Activated naive CD4-positive, alpha-beta T cell treated with anti-CD3 and anti-CD28 coated beads for 36 hours (primary cell): ENCODE data around the gene RAD23A. TPM values are rescaled to one million over a fixed set of nuclear protein-coding genes. Genes with fewer than 3 reads are reported as not detected.

Experiments
- CTCF ChIA-PET: fragments of 350-600 bp; sonication (Branson Sonifier 250); formaldehyde crosslinking; loops from one replicate; lab custom pipeline; 2021; ENCODE audit warnings: antibody characterized with exemption; lab: Charles Lee
- DNase-seq: peaks from one replicate; pipeline ENCODE4 v3.0.0-alpha.2; 2020
- H3K27ac Mint-ChIP-seq: one replicate; pipeline ENCODE4 v1.8.0; 2021; ENCODE audit warnings: mild to moderate bottlenecking, mixed read lengths
- H3K27me3 Mint-ChIP-seq: one replicate; pipeline ENCODE4 v1.8.0; 2021; ENCODE audit warnings: low read depth, mixed read lengths
- H3K36me3 Mint-ChIP-seq: one replicate; pipeline ENCODE4 v1.8.0; 2021; ENCODE audit warnings: low read depth, mixed read lengths
- H3K4me1 Mint-ChIP-seq: one replicate; pipeline ENCODE4 v1.8.0; 2021; ENCODE audit warnings: low read depth, mixed read lengths
- H3K4me3 Mint-ChIP-seq: one replicate; pipeline ENCODE4 v1.8.0; 2021; ENCODE audit warnings: mild to moderate bottlenecking, moderate library complexity, mixed read lengths
- H3K9me3 Mint-ChIP-seq: one replicate; pipeline ENCODE4 v1.8.0; 2021; ENCODE audit warnings: mixed read lengths
- intact Hi-C: fragments of 100-400 bp; cut with micrococcal nuclease; formaldehyde crosslinking; loops from one replicate; pipeline ENCODE4 v1.15.1; 2023
- total RNA-seq, 2 experiments: library from RNA; stranded (reverse); gene quantifications; one replicate each; pipeline ENCODE4 v1.2.3, GENCODE V29; 2021

Gene RAD23A
- total RNA-seq, 2 experiments from 2014 or later, result 219 to 223 TPM

GRCh38 chr19:12994701-12995595 lies 49.3 kb downstream of the RAD23A start, which contains the start of gene NFIX:
Gene NFIX (plus strand): TSS chr19:12995475. CDS start chr19:12995838, 363 bp downstream.
- Mint-ChIP-seq H3K36me3 (peaks cover 3% of the 10 kb centered on the region), H3K9me3 (no peaks in the 10 kb centered on the region), H3K4me1 (peaks cover 9% of the 10 kb centered on the region), H3K27ac (no peak within 1 kb of the TSS), H3K27me3 (no peaks in the 10 kb centered on the region), H3K4me3 (peak within 1 kb of the TSS; percentile 86)
- CTCF ChIA-PET, result interaction anchor here (3.6 kb wide), 1 partner anchor 29 kb away, joined by 12 read pairs; no protein-coding TSS in a partner anchor
- intact Hi-C loops, result loop anchor here (2.0 kb wide), 1 partner anchor 18 kb away; no protein-coding TSS in a partner anchor
- DNase-seq, result peak; percentile 70

GRCh38 chr19:12995596-12996405 lies 50.1 kb downstream of the RAD23A start:
- no peak overlapping the region for H3K27ac Mint-ChIP-seq
- H3K4me3 Mint-ChIP-seq, result peak overlapping the region; percentile 86
- DNase-seq, result no peak
- H3K36me3 Mint-ChIP-seq, result peaks cover 3% of the 10 kb centered on the region
- intact Hi-C loops, result loop anchor here (2.0 kb wide), 1 partner anchor 17 kb away; no protein-coding TSS in a partner anchor
- peaks cover 9% of the 10 kb centered on the region for H3K4me1 Mint-ChIP-seq
- H3K27me3 Mint-ChIP-seq, result no peaks in the 10 kb centered on the region
- H3K9me3 Mint-ChIP-seq, result no peaks in the 10 kb centered on the region
- CTCF ChIA-PET, result no interaction called here

DNA sequence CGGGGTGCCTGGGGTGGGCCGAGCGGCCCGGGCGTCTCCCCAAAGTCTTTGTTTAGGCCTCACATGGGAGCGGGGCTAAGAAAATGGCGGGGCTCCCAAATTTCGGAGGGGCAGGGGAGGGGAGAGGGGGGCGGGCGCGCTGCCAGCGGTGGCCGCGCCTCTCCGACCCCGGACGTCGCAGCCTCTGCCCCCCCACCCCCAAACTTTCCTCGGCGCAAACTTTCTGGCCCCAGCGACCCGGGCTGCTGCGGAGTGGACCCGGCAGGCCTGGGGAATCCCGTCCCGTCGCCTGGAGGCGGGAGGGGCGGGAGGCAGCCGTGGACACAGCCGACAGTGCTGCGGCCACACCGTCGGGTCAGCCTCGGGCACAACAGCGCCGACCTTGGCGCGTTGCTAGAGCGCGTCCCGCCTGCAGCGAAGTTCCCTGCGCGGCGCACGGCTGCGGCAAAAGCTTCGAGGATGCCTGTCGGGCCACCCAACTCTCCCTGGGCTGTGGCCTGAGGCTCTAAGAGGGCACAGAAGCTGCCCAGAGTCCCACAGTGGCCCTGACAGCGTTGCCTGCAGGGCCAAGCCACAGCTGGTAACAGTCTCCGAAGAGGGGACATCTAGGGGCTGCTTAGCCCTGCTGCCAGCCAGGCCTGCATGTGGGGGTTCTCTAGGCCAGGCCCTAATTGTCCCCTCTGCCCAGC lies 50.9 kb downstream of the RAD23A start:
- Mint-ChIP-seq H3K27me3 (no peaks in the 10 kb centered on the region), H3K36me3 (peaks cover 3% of the 10 kb centered on the region), H3K4me3 (peak overlapping the region; percentile 53), H3K27ac (peak overlapping the region; percentile 36), H3K9me3 (no peaks in the 10 kb centered on the region), H3K4me1 (peaks cover 9% of the 10 kb centered on the region)
- CTCF ChIA-PET, result no interaction called here
- DNase-seq, result no peak
- intact Hi-C loops, result no loop called here

DNA sequence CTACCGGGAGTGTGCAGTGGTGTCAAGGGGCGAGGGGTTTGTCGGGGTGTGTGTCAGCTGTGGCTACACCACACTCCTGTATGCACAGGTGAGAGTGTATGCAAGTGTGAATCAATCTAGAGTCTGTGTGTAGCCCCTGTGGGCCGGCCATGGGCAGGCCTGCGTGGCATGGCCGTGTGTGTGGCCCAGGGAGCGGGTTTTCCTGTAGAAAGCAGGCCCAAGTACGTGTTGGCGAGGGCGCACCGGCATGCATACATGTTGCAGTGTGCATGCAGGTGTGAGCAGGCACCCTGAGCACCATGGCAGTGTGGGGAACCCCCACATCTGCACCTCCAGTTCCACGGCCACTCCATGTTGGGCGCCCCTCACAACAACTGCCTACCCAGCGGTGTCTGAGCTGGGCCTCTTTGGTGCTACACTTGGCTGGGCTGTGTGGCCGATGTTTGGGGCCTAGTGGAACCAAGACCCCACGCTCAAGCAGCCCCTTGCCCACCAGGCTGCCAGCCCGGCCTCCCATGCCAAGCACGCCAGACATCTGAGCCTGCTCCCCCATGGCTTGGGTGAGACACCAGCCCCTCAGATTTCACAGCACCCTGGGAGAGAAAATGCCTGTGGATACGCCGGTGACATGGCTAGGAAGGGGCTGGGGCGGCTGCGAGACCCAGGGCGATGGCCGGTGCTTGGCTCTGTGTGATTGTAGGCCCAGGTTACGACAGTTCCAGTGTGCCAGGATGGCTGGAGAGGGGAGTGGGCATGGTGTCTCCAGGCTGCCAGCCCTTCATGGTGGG lies 51.7 kb downstream of the RAD23A start:
- Mint-ChIP-seq H3K4me3 (peak overlapping the region; percentile 53), H3K4me1 (peaks cover 9% of the 10 kb centered on the region), H3K27me3 (no peaks in the 10 kb centered on the region), H3K9me3 (no peaks in the 10 kb centered on the region), H3K27ac (peak overlapping the region; percentile 36), H3K36me3 (peaks cover 3% of the 10 kb centered on the region)
- intact Hi-C loops, result no loop called here
- no peak for DNase-seq
- CTCF ChIA-PET, result interaction anchor here (0.6 kb wide), 1 partner anchor 16 kb away, joined by 6 read pairs; no protein-coding TSS in a partner anchor

DNA sequence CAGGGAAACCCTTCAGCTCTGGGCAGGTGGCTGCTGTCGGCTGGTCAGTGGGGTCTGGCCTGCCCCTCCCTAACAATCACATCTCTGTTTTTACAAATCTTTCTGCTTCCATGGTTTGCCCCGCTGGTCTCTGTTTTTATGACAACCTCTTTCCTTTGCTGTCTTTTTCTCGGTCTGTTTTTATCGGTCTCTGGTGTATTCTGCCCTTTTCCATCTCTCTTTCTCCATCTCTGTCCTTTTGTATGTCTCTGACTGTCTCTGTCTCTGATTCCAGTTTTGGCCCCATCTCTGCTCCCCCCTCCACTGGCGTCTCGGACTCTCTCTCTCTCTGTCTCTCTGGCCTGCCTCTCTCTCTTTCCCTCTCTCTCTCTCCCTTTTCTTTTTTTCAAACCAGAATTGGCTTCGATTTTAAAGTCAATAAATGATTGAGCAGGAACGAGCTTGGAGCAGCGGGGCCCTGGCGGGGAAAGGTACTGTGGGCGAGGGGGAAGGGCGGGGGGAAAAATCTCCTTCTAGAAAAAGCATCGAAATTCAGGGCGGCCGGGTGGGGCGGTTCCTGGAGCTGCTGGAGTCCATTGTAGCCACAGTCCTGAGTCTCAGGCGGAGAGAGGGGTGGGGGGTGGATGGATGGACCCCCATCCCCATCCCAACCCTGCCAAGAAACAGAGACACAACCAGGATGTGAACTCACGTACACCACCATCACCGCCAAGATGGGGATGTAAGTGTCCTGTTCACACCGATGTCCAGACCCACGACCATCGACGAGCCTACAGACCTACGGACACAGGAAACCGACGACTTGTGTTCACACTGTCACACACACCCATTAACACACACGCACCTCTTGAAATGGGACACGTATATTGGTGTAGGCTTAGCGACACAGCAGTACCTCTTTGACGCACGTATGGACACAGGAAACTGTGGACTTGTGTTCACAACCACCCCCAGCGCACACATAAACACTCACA lies 52.6 kb downstream of the RAD23A start:
- CTCF ChIA-PET, result no interaction called here
- H3K4me1 Mint-ChIP-seq, result peaks cover 9% of the 10 kb centered on the region
- DNase-seq, result no peak
- H3K4me3 Mint-ChIP-seq, result peak overlapping the region; percentile 28
- peaks cover 3% of the 10 kb centered on the region for H3K36me3 Mint-ChIP-seq
- intact Hi-C loops, result no loop called here
- H3K27me3 Mint-ChIP-seq, result no peaks in the 10 kb centered on the region
- no peaks in the 10 kb centered on the region for H3K9me3 Mint-ChIP-seq
- H3K27ac Mint-ChIP-seq, result no peak overlapping the region

DNA sequence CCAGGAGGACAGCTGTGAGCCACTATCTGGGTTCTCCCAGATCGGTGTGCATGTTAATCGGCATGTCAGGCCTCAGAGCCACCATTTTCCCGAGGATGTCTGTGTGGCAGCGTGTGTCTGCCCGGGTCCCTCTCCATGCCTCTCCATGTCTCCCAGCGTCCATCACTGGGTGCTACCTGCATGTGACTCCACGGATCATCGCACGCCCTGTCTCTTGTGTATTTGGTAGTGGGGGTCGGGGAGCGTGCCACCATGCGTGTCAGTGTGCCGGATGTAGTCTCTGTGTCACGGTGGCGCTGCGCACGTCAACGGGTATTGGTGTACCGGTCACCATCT lies 55.5 kb downstream of the RAD23A start:
- Mint-ChIP-seq H3K36me3 (peaks cover 3% of the 10 kb centered on the region), H3K27me3 (no peaks in the 10 kb centered on the region), H3K27ac (no peak overlapping the region), H3K9me3 (no peaks in the 10 kb centered on the region), H3K4me1 (peaks cover 1% of the 10 kb centered on the region), H3K4me3 (no peak overlapping the region)
- no peak for DNase-seq
- intact Hi-C loops, result no loop called here
- CTCF ChIA-PET, result interaction anchor here (1.2 kb wide), 1 partner anchor 28 kb away, joined by 3 read pairs; no protein-coding TSS in a partner anchor

DNA sequence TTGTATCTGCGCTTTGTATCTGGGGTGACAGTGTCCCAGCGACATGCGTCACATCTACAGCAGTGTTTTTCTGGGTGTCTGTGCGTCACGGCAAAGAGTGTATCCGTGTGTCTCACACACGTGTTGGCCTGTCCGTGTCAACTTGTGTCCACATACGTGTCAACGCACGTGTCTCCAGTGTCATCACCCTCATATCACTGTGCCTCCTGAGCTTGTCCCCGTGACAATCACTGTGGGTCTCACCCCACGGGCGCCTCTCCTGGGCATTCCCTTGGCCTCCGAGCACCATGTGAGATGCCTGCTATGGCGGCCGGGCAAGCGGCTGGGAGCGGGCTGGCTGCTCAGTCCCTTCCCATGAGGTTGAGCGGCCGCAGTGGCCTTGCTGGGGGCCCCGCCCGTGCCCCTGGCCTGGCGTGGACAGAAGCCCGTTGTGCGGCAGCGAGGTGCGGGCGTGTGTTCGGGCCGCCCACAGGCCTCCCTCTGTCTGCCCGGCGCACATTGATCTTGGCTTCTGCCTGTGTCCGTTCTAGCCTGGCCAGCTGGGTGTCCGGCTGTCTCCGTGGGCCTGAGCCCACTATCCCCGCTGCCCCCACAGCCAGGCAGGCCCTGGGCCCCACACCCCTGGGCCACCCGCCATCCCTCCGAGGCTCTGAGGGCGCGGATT lies 56.0 kb downstream of the RAD23A start:
- CTCF ChIA-PET, result interaction anchor here (1.2 kb wide), 1 partner anchor 28 kb away, joined by 3 read pairs; no protein-coding TSS in a partner anchor
- no peaks in the 10 kb centered on the region for H3K27me3 Mint-ChIP-seq
- peaks cover 1% of the 10 kb centered on the region for H3K4me1 Mint-ChIP-seq
- intact Hi-C loops, result no loop called here
- H3K4me3 Mint-ChIP-seq, result no peak overlapping the region
- H3K9me3 Mint-ChIP-seq, result no peaks in the 10 kb centered on the region
- H3K36me3 Mint-ChIP-seq, result peaks cover 3% of the 10 kb centered on the region
- no peak for DNase-seq
- no peak overlapping the region for H3K27ac Mint-ChIP-seq

DNA sequence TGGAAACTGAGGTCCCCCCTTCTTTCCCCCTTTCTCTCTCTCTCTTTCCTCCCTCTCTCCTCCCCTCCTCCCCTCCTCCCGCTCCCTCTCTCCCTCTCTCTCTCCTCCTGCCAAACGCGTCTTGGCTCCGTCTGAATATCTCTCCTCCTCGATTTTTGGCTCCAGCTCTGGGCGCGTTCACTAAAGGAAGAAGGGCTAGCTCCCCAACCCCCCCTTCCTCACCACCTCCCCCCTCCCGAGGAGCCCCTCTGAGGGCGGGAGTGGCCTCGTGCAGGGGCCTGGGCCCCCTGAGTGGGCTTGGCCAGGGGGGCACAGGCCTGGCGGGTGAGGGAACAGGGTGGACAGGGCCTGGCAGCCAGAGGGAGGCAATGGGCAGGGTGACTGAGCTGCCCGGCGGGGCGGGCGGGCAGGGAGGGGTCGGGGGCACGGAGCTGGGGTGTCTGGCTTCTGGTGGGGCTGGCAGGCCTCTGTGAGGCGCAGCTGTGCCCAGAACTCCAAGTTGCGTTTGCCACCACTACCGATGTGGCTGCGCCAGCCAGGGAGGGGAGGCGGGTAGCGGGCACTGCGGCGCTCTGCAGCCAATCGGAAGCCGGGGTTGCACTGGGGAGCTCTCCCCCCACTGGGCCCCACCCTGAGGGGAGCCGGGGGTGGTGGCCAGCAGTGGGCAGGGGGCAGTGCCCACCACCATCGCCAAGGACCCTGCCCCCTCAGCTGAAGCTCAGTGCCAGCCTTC lies 56.7 kb downstream of the RAD23A start:
- Mint-ChIP-seq H3K4me3 (no peak overlapping the region), H3K27ac (no peak overlapping the region), H3K27me3 (no peaks in the 10 kb centered on the region), H3K9me3 (no peaks in the 10 kb centered on the region), H3K4me1 (no peaks in the 10 kb centered on the region), H3K36me3 (peaks cover 3% of the 10 kb centered on the region)
- DNase-seq, result no peak
- CTCF ChIA-PET, result no interaction called here
- intact Hi-C loops, result no loop called here

- Mint-ChIP-seq H3K4me1 (no peaks in the 10 kb centered on the region), H3K27me3 (no peaks in the 10 kb centered on the region), H3K36me3 (peaks cover 3% of the 10 kb centered on the region), H3K27ac (no peak overlapping the region), H3K9me3 (no peaks in the 10 kb centered on the region), H3K4me3 (no peak overlapping the region)
- intact Hi-C loops, result no loop called here
- CTCF ChIA-PET, result no interaction called here
- DNase-seq, result no peak
These were observed 57.4 kb downstream of the RAD23A start for GRCh38 chr19:13003081-13003480.
